Measurements from ENCODE around the gene MYBPC1. TPM values are rescaled to one million over a fixed set of nuclear protein-coding genes. Genes with fewer than 3 reads are reported as not detected.
"Not testable (repeated sequence)": the region's sequence is repeated elsewhere in the genome, so short reads cannot be mapped to it uniquely, and the experiment has no call there.

MYBPC1 gene
- total and polyA plus RNA-seq, 2 of the 13 experiments (the other 11 are each of a cell fraction or from before 2014, with no cell fraction given): 0.31 to 0.53 TPM

- 98% methylated on average over 2 of the region's 2 CpGs for WGBS (ENCODE audit: low lambda C conversion rate)
- intact Hi-C loops (cut with micrococcal nuclease; ENCODE audit: unreplicated experiment): no loop called here
- ChIA-PET CTCF (ENCODE audit: low intra/inter-chr PET ratio, low total read pairs) (no interaction called here), POLR2A (no interaction called here)
- Histone ChIP-seq H3K27me3 (ENCODE audit: control insufficient read depth in 1 of 2, insufficient read depth in 2 of 2, low read length in 2 of 2) (no peaks in the 10 kb centered on the region), H3K79me2 (ENCODE audit: insufficient read depth, low read length) (no peaks in the 10 kb centered on the region), H3K4me1 (ENCODE audit: insufficient read depth, low read length) (no peaks in the 10 kb centered on the region), H3K9ac (ENCODE audit: insufficient read depth, low read depth, low read length) (no peak overlapping the region), H3K4me2 (ENCODE audit: low read depth, low read length) (no peak overlapping the region), H3K9me3 (ENCODE audit: low read length) (no peaks in the 10 kb centered on the region), H3K27ac (ENCODE audit: extremely low read length, insufficient read depth, low read length) (no peak overlapping the region), H4K20me1 (ENCODE audit: insufficient read depth, low read length) (no peaks in the 10 kb centered on the region), H2AFZ (ENCODE audit: low read length) (no peak overlapping the region), H3K4me3 (replicated peaks in 1 of 3; ENCODE audit: insufficient read depth in 1 of 3, low read depth in 2 of 3, low read length in 3 of 3) (no peak overlapping the region), H3K36me3 (replicated peaks in 1 of 2; ENCODE audit: control insufficient read depth in 1 of 2, insufficient read depth in 2 of 2, low read length in 2 of 2) (peaks cover 0 to 31% of the 10 kb centered on the region in 2 experiments; a peak in 3 of 5 replicates)
- no peak for FAIRE-seq
- ATAC-seq: peak; percentile 44
- BruUV-seq (replicated peaks): no TSS peak
- in situ Hi-C loops (cut with HindIII; ENCODE audit: extremely low pct_ligation_motif_present, low pct_unique_long_range_greater_than_20kb): no loop called here
- no peak for DNase-seq (ENCODE audit: low spot score)
- TF ChIP-seq IRF2 (CRISPR knock-in tag; IDR thresholded peaks at IDR 0.05) (no peak), RBM22 (optimal IDR thresholded peaks at IDR 0.05; ENCODE audit: low read length) (peak; percentile 67), ZNF660 (CRISPR knock-in tag; IDR thresholded peaks at IDR 0.05; ENCODE audit: borderline replicate concordance, low read depth) (no peak), SSRP1 (CRISPR knock-in tag; IDR thresholded peaks at IDR 0.05) (no peak), ZSCAN29 (CRISPR knock-in tag; conservative IDR thresholded peaks at IDR 0.05) (no peak)
Observed at GRCh38 chr12:101733166-101733565, 138.4 kb downstream of the MYBPC1 start.

DNA sequence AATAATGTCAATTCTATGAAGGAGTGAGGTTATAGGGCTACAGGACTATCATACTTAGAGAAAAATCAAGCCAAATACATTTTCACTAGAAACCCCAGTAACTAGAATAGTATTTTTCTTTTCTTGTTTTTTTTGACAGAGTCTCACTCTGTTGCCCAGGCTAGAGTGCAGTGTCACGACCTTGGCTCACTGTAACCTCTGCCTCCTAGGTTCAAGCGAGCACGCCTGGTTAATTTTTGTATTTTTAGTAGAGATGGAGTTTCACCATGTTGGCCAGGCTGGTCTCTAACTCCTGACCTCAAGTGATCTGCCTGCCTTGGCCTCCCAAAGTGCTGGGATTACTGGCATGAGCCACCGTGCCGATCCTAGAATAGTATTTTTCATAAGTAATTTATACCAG lies 139.7 kb downstream of the MYBPC1 start:
- H3K27ac ChIP-seq (ENCODE audit: extremely low read length, insufficient read depth, low read length); H3K4me2 ChIP-seq (ENCODE audit: low read depth, low read length); H3K79me2 ChIP-seq (ENCODE audit: insufficient read depth, low read length); FAIRE-seq; H4K20me1 ChIP-seq (ENCODE audit: insufficient read depth, low read length); intact Hi-C loops (cut with micrococcal nuclease; ENCODE audit: unreplicated experiment); H3K27me3 ChIP-seq (ENCODE audit: control insufficient read depth in 1 of 2, insufficient read depth in 2 of 2, low read length in 2 of 2); H2AFZ ChIP-seq (ENCODE audit: low read length); H3K9ac ChIP-seq (ENCODE audit: insufficient read depth, low read depth, low read length); H3K4me3 ChIP-seq (replicated peaks in 1 of 3; ENCODE audit: insufficient read depth in 1 of 3, low read depth in 2 of 3, low read length in 3 of 3); POLR2A ChIA-PET; H3K4me1 ChIP-seq (ENCODE audit: insufficient read depth, low read length); ATAC-seq; in situ Hi-C loops (cut with HindIII; ENCODE audit: extremely low pct_ligation_motif_present, low pct_unique_long_range_greater_than_20kb); CTCF ChIA-PET (ENCODE audit: low intra/inter-chr PET ratio, low total read pairs); DNase-seq (ENCODE audit: low spot score); BruUV-seq (replicated peaks); H3K9me3 ChIP-seq (ENCODE audit: low read length): not testable (repeated sequence)
- WGBS (ENCODE audit: low lambda C conversion rate): 97% methylated on average over 5 of the region's 5 CpGs
- H3K36me3 ChIP-seq (replicated peaks in 1 of 2; ENCODE audit: control insufficient read depth in 1 of 2, insufficient read depth in 2 of 2, low read length in 2 of 2): peaks cover 2 to 39% of the 10 kb centered on the region in 2 experiments; a peak in 4 of 5 replicates

Small RNAs within 50 kb of the gene (small RNA-seq; reads per million reads assigned to genes)
- gene RNY1P16 (ENCODE audit: insufficient read depth in 2 of 3, insufficient read length in 3 of 3, low read depth in 2 of 3, low replicate concordance in 1 of 3): 0 reads per million in 3 experiments

Other genes with a start within 250 kb of the MYBPC1 start
- 114 and 123 TPM in 2 replicates for gene ARL1, start 187.2 kb upstream of the MYBPC1 start, total RNA-seq (2016; rRNA removed; fragmentation: Illumina TruSeq; extraction: Trizol)
- 62.9 and 90.9 TPM in 2 replicates for gene ARL1, start 187.2 kb upstream of the MYBPC1 start, polyA plus RNA-seq (2011; rRNA removed)
- gene SPIC, start 119.6 kb upstream of the MYBPC1 start, total RNA-seq (2016; rRNA removed; fragmentation: Illumina TruSeq; extraction: Trizol): not detected in 2 replicates
- not detected in 2 replicates for gene SPIC, start 119.6 kb upstream of the MYBPC1 start, polyA plus RNA-seq (2011; rRNA removed)
- 129 and 178 TPM in 2 replicates for gene CHPT1, start 102.7 kb downstream of the MYBPC1 start, total RNA-seq (2016; rRNA removed; fragmentation: Illumina TruSeq; extraction: Trizol)
- 88.1 and 117 TPM in 2 replicates for gene CHPT1, start 102.7 kb downstream of the MYBPC1 start, polyA plus RNA-seq (2011; rRNA removed)
- gene SYCP3, start 144.5 kb downstream of the MYBPC1 start, total RNA-seq (2016; rRNA removed; fragmentation: Illumina TruSeq; extraction: Trizol): not detected in 2 replicates
- gene SYCP3, start 144.5 kb downstream of the MYBPC1 start, polyA plus RNA-seq (2011; rRNA removed): not detected in 2 replicates
- gene GNPTAB, start 236.0 kb downstream of the MYBPC1 start, total RNA-seq (2016; rRNA removed; fragmentation: Illumina TruSeq; extraction: Trizol): 19.4 and 23.0 TPM in 2 replicates
- gene GNPTAB, start 236.0 kb downstream of the MYBPC1 start, polyA plus RNA-seq (2011; rRNA removed): 10.4 and 13.6 TPM in 2 replicates